SH-SY5Y (cell line): Measurements from ENCODE around the gene UBTF.

Source experiments
- GATA2 ChIP-seq: IDR thresholded peaks from 2 replicates; pipeline ENCODE4 v1.6.1; 2011; ENCODE audit warnings: mild to moderate bottlenecking, low read depth, low read length
- GATA3 ChIP-seq: IDR thresholded peaks from 2 replicates; pipeline ENCODE4 v1.6.1; 2011; ENCODE audit warnings: low read depth, mild to moderate bottlenecking, low read length, moderate library complexity

The UBTF gene

DNA sequence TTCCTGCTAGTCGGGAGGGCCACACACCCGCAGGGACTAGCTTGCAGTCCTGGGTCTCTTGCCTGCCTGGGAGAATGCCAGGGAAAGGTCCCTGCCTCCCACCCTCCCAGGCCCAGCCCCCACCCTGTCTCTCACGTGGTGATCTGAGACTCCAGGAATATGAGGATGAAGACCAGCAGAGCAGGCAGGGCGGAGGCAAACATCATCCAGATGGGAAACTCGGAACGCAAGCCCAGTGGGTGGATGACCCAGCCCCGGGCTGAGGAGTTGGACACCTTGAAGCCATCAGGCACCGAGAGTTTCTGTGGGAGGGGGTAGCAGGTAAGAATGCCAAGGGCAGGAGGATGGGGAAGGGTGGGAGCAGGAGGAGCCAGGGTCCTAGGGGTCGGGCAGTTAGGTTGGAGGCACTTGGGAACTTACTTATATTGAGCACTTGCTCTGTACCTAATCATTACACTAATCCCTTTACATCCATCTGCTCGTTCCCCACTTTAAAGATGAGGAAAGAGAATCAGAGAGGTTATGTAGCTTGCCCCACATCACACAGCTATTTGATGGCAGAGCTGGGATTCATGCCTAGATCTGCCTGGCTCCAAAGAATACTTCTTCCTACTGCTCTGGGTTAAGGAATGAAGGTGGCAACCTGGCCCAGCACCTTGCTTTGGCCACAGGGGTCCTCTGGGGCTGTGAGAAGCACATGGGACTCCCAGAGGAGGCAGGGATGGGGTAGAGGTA lies 35.1 kb upstream of the UBTF start:
- TF ChIP-seq GATA3: no peak
- no peak for TF ChIP-seq GATA2

GRCh38 chr17:44253006-44253405 lies 33.5 kb upstream of the UBTF start:
- TF ChIP-seq GATA3 (no peak), GATA2 (no peak)

- TF ChIP-seq GATA3 (no peak), GATA2 (no peak)
These were observed 31.6 kb upstream of the UBTF start for GRCh38 chr17:44251062-44251461.

GRCh38 chr17:44249501-44250246 lies 30.2 kb upstream of the UBTF start:
- no peak for TF ChIP-seq GATA2
- TF ChIP-seq GATA3: no peak

GRCh38 chr17:44247876-44248736 lies 28.6 kb upstream of the UBTF start:
- no peak for TF ChIP-seq GATA3
- no peak for TF ChIP-seq GATA2

DNA sequence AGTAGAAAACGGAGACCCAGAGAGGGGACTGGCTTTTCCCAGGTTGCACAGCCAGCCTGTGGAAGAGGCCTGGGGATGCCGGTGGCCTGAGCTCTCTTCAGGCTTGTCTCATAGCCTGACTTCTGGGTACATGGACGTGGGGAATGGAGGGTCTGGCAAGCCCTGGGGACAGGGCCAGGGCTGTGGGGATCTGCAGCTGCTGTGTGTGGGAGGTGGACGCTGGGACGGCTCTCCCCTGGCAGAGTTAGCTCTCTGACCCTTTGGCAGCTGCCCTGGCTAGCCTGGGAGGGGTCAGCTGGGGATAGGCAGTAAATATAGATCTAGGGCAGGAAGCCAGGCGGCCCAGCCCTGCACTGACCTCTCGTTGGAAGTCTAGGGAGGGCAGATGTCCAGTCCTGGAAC lies 28.0 kb upstream of the UBTF start:
- TF ChIP-seq GATA2: no peak
- no peak for TF ChIP-seq GATA3

- TF ChIP-seq GATA2: no peak
These were observed 21.7 kb upstream of the UBTF start for GRCh38 chr17:44241106-44241624.

GRCh38 chr17:44236444-44236991 lies 17.0 kb upstream of the UBTF start:
- TF ChIP-seq GATA3: no peak

DNA sequence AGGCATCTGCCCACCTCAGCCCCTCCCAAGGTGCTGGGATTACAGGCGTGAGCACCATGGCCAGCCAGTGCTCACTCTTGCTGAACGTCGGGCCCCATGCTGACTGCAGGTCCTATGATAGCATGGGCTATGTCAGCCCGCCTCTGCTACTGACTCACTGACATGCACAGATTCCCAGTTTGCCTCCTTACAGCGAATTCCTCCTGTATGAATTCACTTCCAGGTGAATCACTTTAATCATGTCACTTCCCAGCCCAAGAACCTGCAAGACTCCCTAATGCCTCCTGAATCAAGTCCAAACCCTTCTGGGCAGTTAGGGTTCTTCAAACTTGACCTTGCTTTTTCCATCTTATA lies 16.1 kb upstream of the UBTF start:
- TF ChIP-seq GATA3 (no peak), GATA2 (no peak)

DNA sequence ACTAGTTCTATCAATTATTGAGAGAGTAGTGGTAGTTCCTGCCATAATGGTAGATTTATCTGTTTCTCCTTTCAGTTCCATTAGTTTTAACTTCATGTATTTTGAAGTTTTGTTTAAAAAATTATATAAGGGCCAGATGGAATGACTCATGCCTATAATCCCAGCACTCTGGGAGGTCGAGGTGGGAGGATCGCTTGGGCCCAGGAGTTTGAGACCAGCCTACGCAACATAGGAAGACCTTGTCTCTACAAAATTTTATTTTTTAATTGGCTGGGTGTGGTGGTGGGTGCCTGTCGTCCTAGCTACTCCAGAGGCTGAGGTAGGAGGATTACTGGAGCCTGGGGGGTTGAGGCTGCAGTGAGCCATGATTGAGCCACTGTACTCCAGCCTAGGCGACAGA lies 14.1 kb upstream of the UBTF start:
- no peak for TF ChIP-seq GATA3

DNA sequence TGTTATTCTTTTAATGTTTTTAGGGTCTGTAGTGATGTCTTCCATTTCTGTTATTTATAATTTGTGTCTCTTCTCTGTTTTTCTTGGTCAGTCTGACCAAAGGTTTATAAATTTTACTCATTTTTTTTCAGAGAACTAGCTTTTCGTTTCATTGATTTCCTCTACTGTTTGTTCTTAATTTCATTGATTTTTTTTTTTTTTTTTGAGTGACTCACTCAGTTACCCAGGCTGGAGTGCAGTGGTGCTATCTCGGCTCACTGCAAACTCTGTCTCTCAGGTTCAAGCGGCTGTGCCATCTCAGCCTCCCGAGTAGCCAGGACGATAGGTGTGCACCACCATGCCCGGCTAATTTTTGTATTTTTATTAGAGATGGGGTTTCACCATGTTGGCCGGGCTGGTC lies 12.6 kb upstream of the UBTF start:
- TF ChIP-seq GATA3 (no peak), GATA2 (no peak)

DNA sequence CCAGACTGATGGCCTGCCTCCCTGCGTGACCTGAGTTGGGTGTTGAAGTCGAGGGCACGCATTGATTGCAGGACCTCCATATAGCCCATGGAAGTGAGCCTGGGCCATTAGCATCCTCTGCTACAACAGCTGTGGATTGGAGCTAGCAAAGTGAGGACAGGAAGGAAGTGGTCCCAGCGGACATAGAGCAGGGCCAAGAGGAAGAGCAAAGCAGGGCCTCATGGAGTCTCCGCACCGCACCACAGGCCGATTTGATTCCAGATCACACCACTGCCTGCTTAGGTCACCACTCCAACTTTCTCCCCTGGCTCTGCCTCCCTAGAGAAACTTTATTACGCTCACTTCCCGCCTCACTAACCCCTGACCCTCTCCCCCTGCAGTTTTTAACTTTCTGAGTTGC lies 10.7 kb upstream of the UBTF start:
- TF ChIP-seq GATA3 (no peak), GATA2 (no peak)

DNA sequence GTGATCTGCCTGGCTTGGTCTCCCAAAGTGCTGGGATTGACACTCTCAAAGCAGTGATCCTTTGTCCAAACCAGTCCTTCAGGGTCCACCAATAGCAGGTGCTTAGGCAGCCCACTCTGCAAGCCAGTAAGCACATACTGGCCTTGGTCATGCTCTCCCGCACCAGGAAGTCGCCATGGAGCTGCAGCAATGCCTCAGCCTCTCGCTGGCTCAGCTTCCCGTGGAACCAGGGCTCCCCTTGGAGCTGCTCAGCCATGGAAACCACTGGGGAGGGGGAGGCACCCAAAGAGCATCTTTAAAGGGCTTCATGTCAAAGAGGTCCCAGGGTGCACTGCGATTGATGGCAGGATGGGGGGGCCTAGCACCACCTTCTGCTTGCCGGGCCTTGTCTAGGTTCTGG lies 9.6 kb upstream of the UBTF start:
- no peak for TF ChIP-seq GATA2
- no peak for TF ChIP-seq GATA3

- TF ChIP-seq GATA2 (no peak), GATA3 (no peak)
These were observed 4.1 kb upstream of the UBTF start for GRCh38 chr17:44223541-44224071.
